Spleen (tissue), 7 donors: Measurements from ENCODE around the gene GPATCH2L.

Experiments used
- POLR2A ChIP-seq, 3 donors: fragments of 450-650 bp; IDR thresholded peaks; one replicate each; pipeline ENCODE4 v1.5.1; 2017; ENCODE audit warnings: antibody characterized with exemption in 3 of 3, mild to moderate bottlenecking in 1 of 3
- POLR2AphosphoS5 ChIP-seq, 3 donors: sonication (generic); formaldehyde crosslinking; IDR thresholded peaks; one replicate each; pipeline ENCODE4 v1.5.1; 2017; ENCODE audit warnings: antibody characterized with exemption in 3 of 3
- TF ChIP-seq, protein P1 (sequence below), 11 experiments: fragments of 200-600 bp in 7 of 11; fragments of 450-650 bp in 4 of 11; sonication (generic) in 4 of 11; IDR thresholded peaks in 8 of 11; conservative IDR thresholded peaks in 3 of 11; 1 replicate in 7 of 11; 2 replicates in 4 of 11; pipeline versions ENCODE4 v1.4.0 to v1.8.0; 2016 to 2021; ENCODE audit warnings: antibody characterized with exemption in 11 of 11, inconsistent platforms in 4 of 11, mild to moderate bottlenecking in 1 of 11
- donor health status: DM: no; HTN: no; CAD: no; lungs with moderate emphysema.
- donor health status: DM: no; HTN: no; CAD: no.
- donor health status: DM: no; HTN: no; CAD: no.

DNA sequence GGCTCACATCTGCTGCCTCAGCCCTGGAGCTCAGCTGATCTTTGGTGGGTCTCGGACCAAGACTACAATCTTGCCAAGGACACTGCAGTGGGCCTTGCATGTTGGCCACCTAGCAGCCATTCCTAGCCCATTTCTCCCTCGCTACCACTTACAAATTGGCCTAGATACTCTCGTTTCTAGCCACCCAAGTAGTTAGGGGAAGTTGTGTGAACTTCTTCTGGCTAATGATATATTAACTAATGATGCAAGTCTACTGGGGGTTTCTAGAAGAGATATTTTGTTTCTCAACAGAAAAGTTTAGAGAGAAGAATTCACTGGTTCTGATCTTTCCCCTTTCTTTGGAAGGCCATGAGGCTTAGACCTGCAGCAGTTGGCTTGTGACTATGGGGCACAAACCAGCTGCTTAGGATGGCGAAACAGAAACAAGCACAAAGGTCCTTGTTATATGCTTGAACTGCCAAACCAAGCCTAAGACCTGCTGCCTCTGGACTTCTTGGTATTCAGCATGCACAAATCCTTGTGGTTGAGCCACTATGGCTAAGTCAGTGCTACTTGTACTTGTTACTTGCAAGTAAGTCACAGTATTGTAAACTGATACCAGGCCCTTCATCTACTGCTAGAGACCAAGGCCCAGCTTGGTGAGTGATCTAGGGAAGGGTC, 30.5 kb upstream of the GPATCH2L start:
- TF ChIP-seq, protein P1, sequence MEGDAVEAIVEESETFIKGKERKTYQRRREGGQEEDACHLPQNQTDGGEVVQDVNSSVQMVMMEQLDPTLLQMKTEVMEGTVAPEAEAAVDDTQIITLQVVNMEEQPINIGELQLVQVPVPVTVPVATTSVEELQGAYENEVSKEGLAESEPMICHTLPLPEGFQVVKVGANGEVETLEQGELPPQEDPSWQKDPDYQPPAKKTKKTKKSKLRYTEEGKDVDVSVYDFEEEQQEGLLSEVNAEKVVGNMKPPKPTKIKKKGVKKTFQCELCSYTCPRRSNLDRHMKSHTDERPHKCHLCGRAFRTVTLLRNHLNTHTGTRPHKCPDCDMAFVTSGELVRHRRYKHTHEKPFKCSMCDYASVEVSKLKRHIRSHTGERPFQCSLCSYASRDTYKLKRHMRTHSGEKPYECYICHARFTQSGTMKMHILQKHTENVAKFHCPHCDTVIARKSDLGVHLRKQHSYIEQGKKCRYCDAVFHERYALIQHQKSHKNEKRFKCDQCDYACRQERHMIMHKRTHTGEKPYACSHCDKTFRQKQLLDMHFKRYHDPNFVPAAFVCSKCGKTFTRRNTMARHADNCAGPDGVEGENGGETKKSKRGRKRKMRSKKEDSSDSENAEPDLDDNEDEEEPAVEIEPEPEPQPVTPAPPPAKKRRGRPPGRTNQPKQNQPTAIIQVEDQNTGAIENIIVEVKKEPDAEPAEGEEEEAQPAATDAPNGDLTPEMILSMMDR (IDR thresholded peaks at IDR 0.05 in 8 of 11, conservative IDR thresholded peaks at IDR 0.05 in 3 of 11) = no peak
- TF ChIP-seq POLR2A (IDR thresholded peaks at IDR 0.05) = no peak
- TF ChIP-seq POLR2AphosphoS5 (IDR thresholded peaks at IDR 0.05) = no peak
